ENCODE measurements around the gene PNKD.
A peak's percentile ranks its signal among the peaks of the same experiment; 100 is the strongest.

DNA sequence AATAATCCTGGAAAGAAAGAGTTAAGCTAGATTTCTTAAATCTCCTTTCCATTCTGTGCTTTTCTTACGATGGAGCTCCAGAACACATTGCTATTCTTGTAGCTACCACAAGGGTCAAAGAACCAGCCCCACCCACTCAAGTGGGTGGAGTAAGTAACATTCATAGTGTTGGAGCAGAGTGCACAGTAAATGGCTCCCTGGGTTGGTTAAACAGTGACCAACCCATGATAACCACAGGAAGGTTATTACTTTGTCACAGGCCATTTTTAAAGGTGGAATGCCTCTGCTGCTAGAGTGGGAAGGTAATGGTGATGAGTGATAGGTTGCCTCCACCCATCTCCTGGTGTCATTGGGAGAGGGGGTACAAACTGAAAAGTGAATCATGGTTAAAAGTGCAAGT, 39.4 kb upstream of the PNKD start:
- TF ChIP-seq CTCF (conservative IDR thresholded peaks at IDR 0.05; ENCODE audit: low read length) = peak; percentile 58
- TF ChIP-seq EZH2phosphoT487 (IDR thresholded peaks at IDR 0.05; ENCODE audit: borderline replicate concordance, low read depth, low read length) = no peak
